ENCODE results near the gene DSCAM.

The DSCAM gene

DNA sequence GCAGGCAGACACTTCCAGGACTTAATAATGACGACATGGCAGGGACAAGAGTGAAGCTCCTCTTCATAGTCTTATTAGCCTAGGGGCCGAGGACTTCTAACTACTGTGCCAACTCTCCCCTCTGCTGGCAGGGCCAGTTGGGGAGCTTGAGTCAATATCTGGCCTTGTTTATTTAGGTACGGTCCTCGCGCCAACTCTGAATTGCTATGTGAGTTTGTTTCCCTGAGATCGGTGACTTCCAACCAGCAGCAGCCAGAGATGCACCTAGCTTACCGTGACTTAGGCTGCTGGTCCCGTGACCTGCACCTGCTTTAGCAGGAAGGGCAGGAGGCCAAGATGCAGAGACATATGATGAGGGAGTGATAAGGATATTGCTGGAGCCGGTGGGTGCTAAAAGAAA lies 528.6 kb downstream of the DSCAM start:
- Histone ChIP-seq H3K36me3 (ENCODE audit: insufficient read depth, low read length) (no peaks in the 10 kb centered on the region), H3K9me3 (ENCODE audit: insufficient read depth, low read depth, low read length) (no peaks in the 10 kb centered on the region)
- WGBS, result 97% methylated on average over 9 of the region's 9 CpGs

DNA sequence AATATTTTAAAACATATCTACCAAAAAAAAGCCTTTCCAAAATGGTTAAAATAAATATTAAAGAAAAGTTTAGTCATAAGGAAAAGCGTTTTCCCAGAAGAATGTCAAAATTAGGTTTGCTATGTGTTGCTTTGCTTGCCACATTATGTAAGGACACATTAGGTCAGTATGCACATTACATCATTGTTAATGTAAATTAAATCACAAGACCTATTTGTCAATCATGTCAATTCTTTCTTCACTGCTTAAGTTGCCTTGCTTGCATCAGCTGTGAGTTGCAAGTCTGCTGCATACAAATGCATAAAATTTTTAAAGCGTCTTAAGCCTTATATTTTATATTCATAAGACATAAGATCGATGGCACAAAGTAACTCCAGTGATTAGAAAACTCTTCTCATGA lies 530.9 kb downstream of the DSCAM start:
- no peaks in the 10 kb centered on the region for H3K36me3 ChIP-seq (ENCODE audit: insufficient read depth, low read length)
- WGBS, result 95% methylated on average over 2 of the region's 3 CpGs
- no peaks in the 10 kb centered on the region for H3K27me3 ChIP-seq (ENCODE audit: insufficient read depth, low read length)
- no peak overlapping the region for H3K9ac ChIP-seq (ENCODE audit: low read depth, low read length)
- no peak overlapping the region for H3K27ac ChIP-seq (ENCODE audit: low read depth, low read length)
- no peak overlapping the region for H3K4me3 ChIP-seq (ENCODE audit: low read length)
- H3K9me3 ChIP-seq (ENCODE audit: insufficient read depth, low read depth, low read length), result no peaks in the 10 kb centered on the region
- no peaks in the 10 kb centered on the region for H3K4me1 ChIP-seq (ENCODE audit: insufficient read depth, low read length)

More for the DNA sequence above, 528.6 kb downstream of the DSCAM start:
- Histone ChIP-seq H3K27ac (ENCODE audit: low read depth, low read length) (no peak overlapping the region), H3K27me3 (ENCODE audit: insufficient read depth, low read length) (no peaks in the 10 kb centered on the region), H3K4me1 (ENCODE audit: insufficient read depth, low read length) (no peaks in the 10 kb centered on the region), H3K9ac (ENCODE audit: low read depth, low read length) (no peak overlapping the region), H3K4me3 (ENCODE audit: low read length) (no peak overlapping the region)

- Histone ChIP-seq H3K27ac (ENCODE audit: low read depth, low read length) (no peak overlapping the region), H3K4me1 (ENCODE audit: insufficient read depth, low read length) (no peaks in the 10 kb centered on the region), H3K36me3 (ENCODE audit: insufficient read depth, low read length) (no peaks in the 10 kb centered on the region), H3K9me3 (ENCODE audit: insufficient read depth, low read depth, low read length) (no peaks in the 10 kb centered on the region), H3K27me3 (ENCODE audit: insufficient read depth, low read length) (no peaks in the 10 kb centered on the region), H3K9ac (ENCODE audit: low read depth, low read length) (no peak overlapping the region), H3K4me3 (ENCODE audit: low read length) (no peak overlapping the region)
- 86% methylated on average over 1 of the region's 1 CpG for WGBS
These were observed 531.3 kb downstream of the DSCAM start for GRCh38 chr21:40315626-40316025.

DNA sequence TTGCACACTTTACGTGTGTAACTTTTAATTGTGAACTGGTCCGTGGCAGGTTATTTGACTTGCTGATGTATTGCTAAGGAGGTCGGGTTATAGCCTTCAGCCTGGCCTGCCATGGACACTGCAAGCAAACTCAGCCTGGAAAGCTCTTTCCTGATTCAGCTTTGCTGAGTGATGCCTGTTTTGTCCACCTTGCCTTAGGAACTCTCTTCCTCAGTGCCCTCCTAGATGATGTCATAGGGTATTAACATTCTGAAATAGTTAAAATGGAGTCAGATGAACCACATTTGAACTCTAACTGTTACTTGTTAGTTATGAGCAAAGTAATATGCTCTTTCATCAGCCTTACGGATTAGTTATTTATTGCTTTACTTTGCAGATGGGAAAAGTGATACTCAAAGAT lies 533.7 kb downstream of the DSCAM start:
- no peaks in the 10 kb centered on the region for H3K9me3 ChIP-seq (ENCODE audit: insufficient read depth, low read depth, low read length)
- H3K27me3 ChIP-seq (ENCODE audit: insufficient read depth, low read length), result no peaks in the 10 kb centered on the region
- no peak overlapping the region for H3K27ac ChIP-seq (ENCODE audit: low read depth, low read length)
- H3K36me3 ChIP-seq (ENCODE audit: insufficient read depth, low read length), result no peaks in the 10 kb centered on the region
- no peak overlapping the region for H3K4me3 ChIP-seq (ENCODE audit: low read length)
- no peak overlapping the region for H3K9ac ChIP-seq (ENCODE audit: low read depth, low read length)
- WGBS, result 95% methylated on average over 4 of the region's 4 CpGs
- no peaks in the 10 kb centered on the region for H3K4me1 ChIP-seq (ENCODE audit: insufficient read depth, low read length)

GRCh38 chr21:40300300-40300699 lies 546.7 kb downstream of the DSCAM start:
- H3K27me3 ChIP-seq (ENCODE audit: insufficient read depth, low read length), result no peaks in the 10 kb centered on the region

DNA sequence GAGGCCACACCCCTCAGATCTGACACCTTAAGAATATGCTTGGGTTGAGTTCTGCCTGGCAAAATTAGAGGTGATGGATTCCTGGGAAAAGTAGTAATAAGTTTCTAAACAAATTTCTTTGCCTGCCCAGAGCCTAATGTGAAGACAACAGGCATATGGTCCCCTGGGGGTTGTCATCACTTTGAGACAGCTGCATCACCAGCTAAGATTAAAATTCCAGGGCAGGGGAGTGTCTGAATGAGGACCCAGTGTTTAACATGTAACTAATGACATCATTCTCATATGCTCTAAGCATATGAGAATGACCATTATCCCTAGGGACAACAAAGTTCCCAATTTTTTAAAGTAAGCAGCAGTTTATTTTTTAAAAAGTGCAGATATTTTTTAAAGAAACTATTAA lies 547.5 kb downstream of the DSCAM start:
- Histone ChIP-seq H3K9ac (ENCODE audit: low read depth, low read length) (no peak overlapping the region), H3K27me3 (ENCODE audit: insufficient read depth, low read length) (no peaks in the 10 kb centered on the region), H3K4me1 (ENCODE audit: insufficient read depth, low read length) (no peaks in the 10 kb centered on the region), H3K9me3 (ENCODE audit: insufficient read depth, low read depth, low read length) (no peaks in the 10 kb centered on the region), H3K27ac (ENCODE audit: low read depth, low read length) (no peak overlapping the region), H3K4me3 (ENCODE audit: low read length) (no peak overlapping the region), H3K36me3 (ENCODE audit: insufficient read depth, low read length) (no peaks in the 10 kb centered on the region)

More at GRCh38 chr21:40300300-40300699, 546.7 kb downstream of the DSCAM start:
- H3K9ac ChIP-seq (ENCODE audit: low read depth, low read length), result no peak overlapping the region
- H3K36me3 ChIP-seq (ENCODE audit: insufficient read depth, low read length), result no peaks in the 10 kb centered on the region
- no peak overlapping the region for H3K27ac ChIP-seq (ENCODE audit: low read depth, low read length)
- H3K9me3 ChIP-seq (ENCODE audit: insufficient read depth, low read depth, low read length), result no peaks in the 10 kb centered on the region
- WGBS, result 65% methylated on average over 3 of the region's 3 CpGs
- no peak overlapping the region for H3K4me3 ChIP-seq (ENCODE audit: low read length)
- no peaks in the 10 kb centered on the region for H3K4me1 ChIP-seq (ENCODE audit: insufficient read depth, low read length)

- no CpG with 5 or more reads among the region's 2 CpGs for WGBS
- H3K9me3 ChIP-seq (ENCODE audit: insufficient read depth, low read depth, low read length), result no peaks in the 10 kb centered on the region
- H3K36me3 ChIP-seq (ENCODE audit: insufficient read depth, low read length), result no peaks in the 10 kb centered on the region
- H3K4me1 ChIP-seq (ENCODE audit: insufficient read depth, low read length), result peaks cover 15% of the 10 kb centered on the region
- no peak overlapping the region for H3K27ac ChIP-seq (ENCODE audit: low read depth, low read length)
- H3K4me3 ChIP-seq (ENCODE audit: low read length), result no peak overlapping the region
- no peak overlapping the region for H3K9ac ChIP-seq (ENCODE audit: low read depth, low read length)
- no peaks in the 10 kb centered on the region for H3K27me3 ChIP-seq (ENCODE audit: insufficient read depth, low read length)
These were observed 552.6 kb downstream of the DSCAM start for GRCh38 chr21:40294345-40294744.

- Histone ChIP-seq H3K4me3 (ENCODE audit: low read length) (no peak overlapping the region), H3K4me1 (ENCODE audit: insufficient read depth, low read length) (peaks cover 15% of the 10 kb centered on the region), H3K9ac (ENCODE audit: low read depth, low read length) (no peak overlapping the region), H3K36me3 (ENCODE audit: insufficient read depth, low read length) (no peaks in the 10 kb centered on the region), H3K27ac (ENCODE audit: low read depth, low read length) (peak overlapping the region; percentile 70; the same call in 1 of the 2 replicates), H3K9me3 (ENCODE audit: insufficient read depth, low read depth, low read length) (no peaks in the 10 kb centered on the region), H3K27me3 (ENCODE audit: insufficient read depth, low read length) (no peaks in the 10 kb centered on the region)
- 45% methylated on average over 7 of the region's 7 CpGs for WGBS
These were observed 555.4 kb downstream of the DSCAM start for GRCh38 chr21:40291560-40291959.

DNA sequence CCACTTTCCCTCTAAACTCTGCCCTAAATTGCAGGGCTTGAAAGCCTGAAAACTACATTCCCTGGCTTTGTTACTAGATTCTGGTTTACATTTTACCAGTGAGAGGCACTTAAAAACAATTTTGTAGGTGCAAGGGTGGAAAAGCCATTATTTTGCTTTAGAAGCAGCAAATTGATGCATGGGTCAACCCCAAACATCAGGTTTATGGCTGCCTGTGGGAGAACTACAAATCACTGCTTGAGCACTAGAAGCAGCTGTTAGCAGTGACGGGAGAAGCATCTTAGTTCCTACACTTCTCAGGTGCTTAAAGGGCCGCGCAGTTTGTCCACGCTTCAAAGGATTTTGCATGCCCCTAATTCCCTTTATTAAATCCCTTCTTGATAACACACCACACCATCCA lies 562.5 kb downstream of the DSCAM start:
- 98% methylated on average over 4 of the region's 4 CpGs for WGBS
- H3K4me1 ChIP-seq (ENCODE audit: insufficient read depth, low read length), result peaks cover 9% of the 10 kb centered on the region
- H3K4me3 ChIP-seq (ENCODE audit: low read length), result no peak overlapping the region
- no peak overlapping the region for H3K27ac ChIP-seq (ENCODE audit: low read depth, low read length)
- no peaks in the 10 kb centered on the region for H3K36me3 ChIP-seq (ENCODE audit: insufficient read depth, low read length)
- H3K9me3 ChIP-seq (ENCODE audit: insufficient read depth, low read depth, low read length), result no peaks in the 10 kb centered on the region
- no peaks in the 10 kb centered on the region for H3K27me3 ChIP-seq (ENCODE audit: insufficient read depth, low read length)
- no peak overlapping the region for H3K9ac ChIP-seq (ENCODE audit: low read depth, low read length)

- H3K9ac ChIP-seq (ENCODE audit: low read depth, low read length), result no peak overlapping the region
- H3K9me3 ChIP-seq (ENCODE audit: insufficient read depth, low read depth, low read length), result peaks cover 4% of the 10 kb centered on the region
- H3K4me1 ChIP-seq (ENCODE audit: insufficient read depth, low read length), result peaks cover 9% of the 10 kb centered on the region
- WGBS, result 90% methylated on average over 2 of the region's 3 CpGs
- H3K36me3 ChIP-seq (ENCODE audit: insufficient read depth, low read length), result no peaks in the 10 kb centered on the region
- no peak overlapping the region for H3K4me3 ChIP-seq (ENCODE audit: low read length)
- H3K27me3 ChIP-seq (ENCODE audit: insufficient read depth, low read length), result no peaks in the 10 kb centered on the region
- H3K27ac ChIP-seq (ENCODE audit: low read depth, low read length), result no peak overlapping the region
These were observed 563.8 kb downstream of the DSCAM start for GRCh38 chr21:40282912-40283886.

GRCh38 chr21:40278345-40278744 lies 568.6 kb downstream of the DSCAM start:
- H3K36me3 ChIP-seq (ENCODE audit: insufficient read depth, low read length), result no peaks in the 10 kb centered on the region
- no peak overlapping the region for H3K27ac ChIP-seq (ENCODE audit: low read depth, low read length)
- peaks cover 6% of the 10 kb centered on the region for H3K9me3 ChIP-seq (ENCODE audit: insufficient read depth, low read depth, low read length)
- H3K4me3 ChIP-seq (ENCODE audit: low read length), result no peak overlapping the region
- H3K4me1 ChIP-seq (ENCODE audit: insufficient read depth, low read length), result peaks cover 7% of the 10 kb centered on the region; the same call in 1 of the 2 replicates
- no peaks in the 10 kb centered on the region for H3K27me3 ChIP-seq (ENCODE audit: insufficient read depth, low read length)
- H3K9ac ChIP-seq (ENCODE audit: low read depth, low read length), result no peak overlapping the region
- WGBS, result 84% methylated on average over 1 of the region's 1 CpG

Measured in HUES64 (cell line).